GM18868 (cell line): ENCODE measurements around the gene ADM2.

Source experiments
- ATAC-seq: cut with Tn5 transposase; IDR thresholded peaks from one replicate; pipeline ENCODE4 v1.9.1; 2021; ENCODE audit warnings: mild to moderate bottlenecking, moderate library complexity; ENCODE audit not compliant: unreplicated experiment

Gene ADM2

DNA sequence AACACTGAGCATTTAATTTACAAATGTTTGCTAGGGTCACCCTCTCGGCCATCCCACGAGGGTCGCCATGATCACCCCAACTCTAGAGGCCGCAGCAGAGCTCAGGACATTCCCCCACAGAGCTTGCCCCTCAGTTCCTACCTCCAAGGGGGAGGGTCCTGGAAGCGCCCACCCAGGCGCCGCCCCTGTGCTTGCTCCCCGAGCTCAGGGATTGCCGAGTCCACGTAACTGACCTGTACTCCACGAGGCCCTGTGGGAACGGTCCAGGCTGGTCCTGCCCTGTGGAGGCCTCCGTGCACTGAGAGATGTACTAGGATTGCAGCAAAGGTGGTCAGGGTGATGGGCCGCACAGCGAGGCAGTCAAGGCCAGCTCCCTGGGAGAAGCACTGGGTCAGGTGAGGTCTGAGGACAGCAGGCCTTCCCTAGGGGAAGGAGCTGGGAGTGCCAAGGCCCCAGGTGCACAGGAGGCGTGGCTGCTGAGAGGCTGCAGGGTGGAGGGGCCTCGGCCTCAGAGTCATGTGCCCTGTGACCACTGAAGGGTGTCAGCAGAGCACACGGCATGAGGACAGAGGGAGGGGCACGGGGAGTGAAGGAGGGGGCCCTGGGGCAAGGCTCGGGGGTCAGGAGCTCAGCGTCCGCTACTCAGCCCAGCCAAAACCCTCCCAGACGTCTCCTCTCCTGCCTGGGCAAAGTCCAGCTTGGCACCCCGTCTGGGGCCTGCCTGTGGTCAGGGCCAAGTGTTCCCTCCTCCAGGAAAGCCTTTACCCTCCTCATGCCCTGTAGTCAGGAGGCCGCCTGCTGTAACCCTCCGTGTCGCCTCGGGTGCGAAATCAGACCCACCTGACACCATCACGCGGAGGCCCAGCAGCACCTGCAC, 2.9 kb downstream of the ADM2 start:
- ATAC-seq = no peak

DNA sequence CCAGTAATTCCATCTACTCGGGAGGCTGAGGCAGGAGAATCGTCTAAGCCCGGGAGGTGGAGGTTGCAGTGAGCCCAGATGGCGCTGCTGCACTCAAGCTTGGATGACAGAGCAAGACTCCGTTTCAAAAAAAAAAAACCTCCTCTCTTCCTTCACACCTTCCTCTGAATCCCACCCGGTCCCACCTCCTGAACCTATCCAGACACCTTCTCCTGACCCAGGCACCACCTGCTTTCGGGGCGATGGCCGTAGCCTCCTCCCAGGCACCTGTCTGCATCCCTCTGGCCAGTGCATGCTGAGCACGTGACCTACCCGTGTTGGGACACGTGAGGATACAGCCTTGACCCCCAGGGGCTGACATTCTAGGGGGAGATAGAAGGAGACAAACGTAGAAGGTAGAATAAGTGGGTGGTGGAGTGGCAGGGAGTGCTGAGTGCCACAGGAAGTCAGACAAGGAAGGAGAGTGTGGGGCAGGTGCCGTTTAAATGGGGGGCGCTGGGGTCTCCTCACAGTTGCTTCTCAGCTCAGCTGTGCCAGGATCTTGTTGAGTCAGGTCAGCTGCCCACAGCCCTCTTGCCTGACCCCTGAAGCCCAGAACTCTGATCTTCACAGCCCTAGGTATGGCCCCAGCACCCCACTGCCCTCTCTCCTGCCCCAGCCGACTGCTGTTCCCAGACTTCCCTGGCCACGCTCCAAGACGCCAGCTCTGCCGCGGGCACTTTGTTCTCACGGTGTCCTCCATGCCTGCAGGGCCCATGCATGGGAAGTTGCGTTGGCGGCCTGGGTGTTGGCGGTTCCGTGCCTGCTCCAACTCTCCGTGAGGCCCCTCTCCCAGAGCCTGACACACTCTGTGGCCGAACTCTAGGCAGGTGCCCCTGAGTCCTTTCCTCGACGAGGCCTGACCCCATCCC, 4.1 kb downstream of the ADM2 start:
- ATAC-seq = no peak

DNA sequence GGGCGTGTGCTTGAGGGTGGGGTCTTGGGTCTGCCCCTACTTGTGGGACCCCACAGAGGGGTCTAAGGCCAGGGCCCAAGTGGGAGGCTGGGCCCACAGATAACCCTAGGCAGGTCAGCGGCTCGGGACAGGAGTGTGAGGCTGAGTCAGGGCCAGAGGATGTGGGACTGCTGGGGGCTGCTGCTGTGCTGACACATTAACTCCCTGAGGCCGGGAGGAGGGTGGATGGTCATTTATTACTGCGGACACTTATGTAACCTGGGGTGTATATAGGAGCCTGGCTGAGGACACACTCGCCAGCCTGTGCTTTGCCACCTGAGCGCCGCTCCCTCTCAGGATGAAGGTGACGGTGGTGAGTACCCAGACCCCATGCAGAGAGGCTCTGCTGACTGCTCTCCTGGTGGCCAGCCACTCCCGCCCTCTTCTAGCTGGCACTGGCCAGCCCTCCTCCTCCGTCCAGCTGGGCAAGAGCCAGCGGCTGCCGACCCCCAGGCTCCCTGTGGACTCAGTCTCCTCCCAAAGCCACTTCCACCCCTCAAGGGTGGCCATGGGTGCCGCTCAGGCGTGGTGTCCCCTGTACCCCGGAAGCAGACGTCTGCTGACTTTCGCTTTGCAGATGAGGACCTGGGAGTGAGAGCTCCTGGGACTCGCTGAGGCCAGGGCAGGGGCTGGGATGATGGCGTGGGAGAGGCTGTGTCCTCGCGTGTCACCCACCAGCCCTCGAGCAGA, 5.4 kb downstream of the ADM2 start, which contains the start of gene MIOX:
MIOX (plus strand) TSS at position 299 of the 729 bp plus-strand sequence; CDS start at position 338, 39 bp downstream.
- no peak for ATAC-seq

DNA sequence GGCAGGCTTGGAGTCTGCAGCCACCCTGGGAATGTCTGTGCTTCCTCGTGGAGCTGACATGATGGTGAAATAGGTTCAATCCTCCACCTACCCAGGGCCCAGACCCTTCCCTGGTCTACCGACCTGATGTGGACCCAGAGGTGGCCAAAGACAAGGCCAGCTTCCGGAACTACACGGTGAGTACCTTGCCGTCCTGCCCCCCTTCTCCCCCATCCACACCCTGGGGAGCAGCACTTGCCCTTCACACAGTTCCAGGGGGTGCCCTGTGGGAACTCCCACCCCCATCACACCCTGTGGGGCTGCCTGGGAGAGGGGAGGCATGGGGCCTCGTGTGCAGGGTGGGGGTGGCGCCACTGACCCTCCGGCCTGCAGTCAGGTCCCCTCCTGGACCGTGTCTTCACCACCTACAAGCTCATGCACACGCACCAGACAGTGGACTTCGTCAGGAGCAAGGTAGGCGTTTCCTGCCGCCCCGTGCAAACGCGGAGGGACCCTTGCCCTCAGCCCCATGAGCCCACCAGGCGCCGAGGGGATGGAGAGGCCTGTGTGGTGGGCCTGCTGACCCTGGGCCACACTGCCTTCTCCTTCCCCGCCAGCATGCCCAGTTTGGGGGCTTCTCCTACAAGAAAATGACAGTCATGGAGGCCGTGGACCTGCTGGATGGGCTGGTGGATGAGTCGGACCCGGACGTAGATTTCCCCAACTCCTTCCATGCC, 6.1 kb downstream of the ADM2 start:
- no peak for ATAC-seq

DNA sequence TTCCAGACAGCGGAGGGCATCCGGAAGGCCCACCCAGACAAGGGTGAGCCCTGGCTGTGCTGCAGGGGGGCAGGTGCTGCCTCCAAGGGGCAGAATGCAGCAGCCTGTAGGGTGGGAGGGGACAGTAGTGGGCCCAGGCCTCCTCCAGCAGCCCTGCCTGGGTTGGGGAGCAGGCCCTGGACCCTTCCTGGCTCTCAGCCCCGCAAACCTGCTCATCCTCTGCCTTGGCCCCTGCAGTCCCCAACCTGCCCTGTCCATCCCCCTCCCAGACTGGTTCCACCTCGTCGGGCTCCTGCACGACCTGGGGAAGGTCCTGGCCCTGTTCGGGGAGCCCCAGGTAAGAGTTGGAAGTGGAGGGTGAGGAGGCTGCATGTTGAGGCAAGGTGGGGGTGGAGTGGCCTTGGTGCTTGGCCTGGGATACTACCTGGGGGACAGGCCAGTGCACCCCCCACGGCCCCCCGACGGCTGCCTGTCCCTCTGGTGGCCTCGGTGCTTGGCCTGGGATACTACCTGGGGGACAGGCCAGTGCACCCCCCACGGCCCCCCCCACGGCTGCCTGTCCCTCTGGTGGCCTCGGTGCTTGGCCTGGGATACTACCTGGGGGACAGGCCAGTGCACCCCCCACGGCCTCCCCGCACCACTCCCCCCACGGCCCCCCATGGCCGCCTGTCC, 6.8 kb downstream of the ADM2 start:
- ATAC-seq = no peak

DNA sequence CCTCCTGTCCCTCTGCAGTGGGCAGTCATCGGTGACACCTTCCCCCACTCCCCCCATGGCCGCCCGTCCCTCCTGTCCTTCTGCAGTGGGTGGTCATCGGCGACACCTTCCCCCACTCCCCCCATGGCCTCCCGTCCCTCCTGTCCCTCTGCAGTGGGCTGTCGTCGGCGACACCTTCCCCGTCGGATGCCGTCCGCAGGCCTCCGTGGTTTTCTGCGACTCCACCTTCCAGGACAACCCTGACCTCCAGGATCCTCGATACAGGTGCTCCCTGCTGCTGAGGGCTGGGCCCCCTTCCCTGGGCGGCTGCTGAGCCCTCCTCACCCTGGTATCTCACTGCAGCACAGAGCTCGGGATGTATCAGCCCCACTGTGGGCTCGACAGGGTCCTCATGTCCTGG, 7.5 kb downstream of the ADM2 start:
- no peak for ATAC-seq

DNA sequence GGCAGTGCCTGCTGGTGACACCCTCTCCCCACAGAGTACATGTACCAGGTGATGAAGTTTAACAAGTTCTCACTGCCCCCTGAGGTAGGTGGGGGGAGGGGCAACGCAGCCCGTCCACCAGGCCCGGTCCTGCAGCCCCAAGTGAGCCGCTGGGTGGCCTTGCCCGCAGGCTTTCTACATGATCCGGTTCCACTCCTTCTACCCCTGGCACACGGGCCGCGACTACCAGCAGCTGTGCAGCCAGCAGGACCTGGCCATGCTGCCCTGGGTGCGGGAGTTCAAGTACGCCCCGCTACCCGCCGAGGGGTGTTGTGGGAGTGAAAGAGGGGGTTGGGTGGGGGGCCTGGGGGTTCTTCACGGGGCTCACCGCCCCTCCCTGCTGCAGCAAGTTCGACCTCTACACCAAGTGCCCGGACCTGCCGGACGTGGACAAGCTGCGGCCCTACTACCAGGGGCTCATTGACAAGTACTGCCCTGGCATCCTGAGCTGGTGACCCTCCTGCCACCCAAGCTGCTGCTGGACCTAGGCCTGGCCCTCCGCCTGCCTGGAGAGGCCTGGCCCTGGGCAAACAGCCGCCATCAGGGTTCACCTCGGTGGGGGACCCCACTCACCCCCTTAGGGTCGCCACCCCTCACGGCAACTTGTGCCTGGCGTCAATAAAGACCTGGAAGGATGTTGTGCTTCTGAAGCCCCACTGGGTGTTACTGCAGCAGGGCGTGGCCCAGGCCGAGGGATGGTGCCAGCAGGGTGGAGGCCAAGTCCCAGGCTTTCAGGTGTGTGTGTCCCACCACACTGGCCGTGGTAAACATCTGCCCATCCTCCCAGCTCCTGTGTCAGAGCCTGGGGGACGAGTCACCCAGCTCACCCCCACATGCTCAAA, 8.3 kb downstream of the ADM2 start:
- ATAC-seq = no peak

DNA sequence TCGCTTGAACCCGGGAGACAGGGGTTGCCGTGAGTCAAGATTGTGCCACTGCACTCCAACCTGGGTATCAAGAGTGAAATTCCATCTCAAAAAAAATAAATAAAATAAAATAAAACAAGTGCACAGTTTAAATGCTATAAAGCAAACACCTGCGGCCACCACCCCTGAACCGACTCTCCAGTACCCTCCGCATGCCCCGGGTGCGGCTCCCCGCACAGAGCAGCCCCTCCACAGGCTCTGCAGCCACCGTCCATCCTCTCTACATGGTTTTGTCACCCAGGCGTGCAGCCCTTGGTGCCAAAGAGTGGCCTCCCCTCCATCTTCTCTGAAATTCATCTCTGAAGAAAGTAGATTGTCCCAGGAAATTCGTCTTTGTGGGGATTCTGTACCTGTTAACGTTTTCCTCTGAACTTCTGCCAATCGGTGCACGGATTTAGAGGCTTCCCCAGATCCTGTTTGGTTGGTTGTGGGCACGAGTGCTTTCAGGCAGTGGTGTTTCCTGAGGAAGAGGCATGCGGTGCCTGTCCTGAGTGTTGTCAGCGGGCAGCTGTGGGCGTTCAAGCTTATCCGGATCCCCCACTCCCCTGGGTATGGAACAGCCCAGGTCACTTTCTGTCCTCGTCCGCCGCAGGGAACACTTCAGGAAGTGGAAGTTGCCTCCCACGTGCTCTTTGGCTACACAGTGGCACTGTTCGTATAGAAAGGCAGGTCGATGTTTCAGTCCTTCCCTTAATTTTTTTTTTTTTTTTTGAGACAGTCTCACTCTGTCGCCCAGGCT, 9.4 kb downstream of the ADM2 start:
- ATAC-seq = no peak

DNA sequence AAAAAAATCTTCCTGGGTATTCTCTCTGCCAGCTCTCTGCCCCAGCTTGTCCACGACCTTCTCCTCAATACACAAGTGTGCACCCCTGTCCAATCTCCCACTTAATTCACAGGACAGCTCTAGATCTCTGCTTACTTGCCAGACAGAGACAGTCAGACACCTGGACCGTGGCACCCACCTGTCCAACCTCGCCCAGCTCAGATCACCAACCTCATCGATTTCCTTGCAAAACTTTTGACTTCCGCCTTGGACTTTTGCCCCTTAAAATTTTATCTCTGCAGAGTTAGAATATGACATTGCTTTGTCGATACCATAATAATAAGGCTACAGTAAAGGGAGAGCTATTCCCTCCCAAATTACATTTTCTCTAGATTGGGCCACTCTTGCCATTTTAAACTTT, 15.8 kb downstream of the ADM2 start:
- no peak for ATAC-seq

DNA sequence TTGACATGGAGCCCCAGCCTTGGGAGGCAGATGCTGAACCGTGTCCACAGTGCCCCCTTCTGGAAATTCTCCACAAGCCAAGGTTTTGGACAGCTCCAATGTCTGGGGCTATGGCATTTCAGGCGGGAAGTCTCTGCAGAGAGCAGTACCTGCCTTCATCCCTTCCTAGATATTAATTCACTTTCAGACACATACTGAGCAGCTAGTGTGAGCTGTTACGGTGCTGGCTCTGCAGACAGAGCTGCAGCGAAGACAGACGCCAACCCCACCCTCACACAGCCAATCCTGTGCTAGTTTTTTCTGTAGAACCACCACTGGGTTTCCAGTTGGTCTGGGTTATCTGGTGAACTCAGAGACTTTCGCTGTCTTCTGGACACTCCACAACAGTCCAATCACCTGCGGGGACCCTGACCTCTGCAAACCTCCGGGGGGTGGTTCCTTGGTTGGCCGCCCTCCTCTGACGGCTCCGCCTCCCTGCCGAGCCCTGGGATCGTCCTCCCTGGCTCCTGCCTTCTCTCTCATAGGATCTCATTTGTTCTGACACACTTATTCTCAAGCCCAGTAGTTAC, 17.1 kb downstream of the ADM2 start:
- no peak for ATAC-seq

DNA sequence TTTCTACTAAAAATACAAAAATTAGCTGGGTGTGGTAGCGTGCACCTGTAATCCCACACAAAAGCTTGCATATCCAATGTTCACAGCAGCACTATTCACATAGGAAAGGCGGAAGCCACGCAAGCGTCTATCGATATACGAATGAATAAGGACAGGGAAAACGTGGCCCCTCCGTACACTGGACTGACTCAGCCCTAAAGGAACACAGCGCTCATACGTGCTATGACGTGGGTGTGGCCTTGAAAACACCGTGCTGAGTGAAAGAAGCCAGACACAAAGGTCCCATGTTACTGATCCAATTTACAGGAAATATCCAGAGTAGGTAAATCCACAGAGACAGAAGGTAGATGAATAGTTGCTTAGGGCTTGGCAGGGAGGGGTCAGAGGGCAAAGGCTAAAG, 19.1 kb downstream of the ADM2 start:
- no peak for ATAC-seq

DNA sequence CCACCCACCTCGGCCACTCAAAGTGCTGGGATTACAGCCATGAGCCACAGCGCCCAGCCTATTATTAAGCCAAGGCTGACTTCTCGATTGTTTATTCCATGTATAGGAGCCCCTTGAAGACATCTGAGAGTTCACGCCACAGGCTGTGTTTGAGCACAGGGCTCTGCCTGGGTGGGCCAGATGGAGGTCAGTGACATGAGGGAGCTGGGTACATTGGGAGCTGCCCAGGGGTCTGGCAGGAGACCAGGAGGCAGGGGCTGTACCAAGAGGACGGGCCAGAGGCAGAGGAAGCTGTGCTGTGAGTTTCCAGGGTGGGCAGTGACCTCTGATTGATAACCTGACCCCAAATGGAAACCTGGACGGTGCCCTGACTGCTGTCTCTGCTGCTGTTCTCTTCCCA, 20.8 kb downstream of the ADM2 start:
- no peak for ATAC-seq

DNA sequence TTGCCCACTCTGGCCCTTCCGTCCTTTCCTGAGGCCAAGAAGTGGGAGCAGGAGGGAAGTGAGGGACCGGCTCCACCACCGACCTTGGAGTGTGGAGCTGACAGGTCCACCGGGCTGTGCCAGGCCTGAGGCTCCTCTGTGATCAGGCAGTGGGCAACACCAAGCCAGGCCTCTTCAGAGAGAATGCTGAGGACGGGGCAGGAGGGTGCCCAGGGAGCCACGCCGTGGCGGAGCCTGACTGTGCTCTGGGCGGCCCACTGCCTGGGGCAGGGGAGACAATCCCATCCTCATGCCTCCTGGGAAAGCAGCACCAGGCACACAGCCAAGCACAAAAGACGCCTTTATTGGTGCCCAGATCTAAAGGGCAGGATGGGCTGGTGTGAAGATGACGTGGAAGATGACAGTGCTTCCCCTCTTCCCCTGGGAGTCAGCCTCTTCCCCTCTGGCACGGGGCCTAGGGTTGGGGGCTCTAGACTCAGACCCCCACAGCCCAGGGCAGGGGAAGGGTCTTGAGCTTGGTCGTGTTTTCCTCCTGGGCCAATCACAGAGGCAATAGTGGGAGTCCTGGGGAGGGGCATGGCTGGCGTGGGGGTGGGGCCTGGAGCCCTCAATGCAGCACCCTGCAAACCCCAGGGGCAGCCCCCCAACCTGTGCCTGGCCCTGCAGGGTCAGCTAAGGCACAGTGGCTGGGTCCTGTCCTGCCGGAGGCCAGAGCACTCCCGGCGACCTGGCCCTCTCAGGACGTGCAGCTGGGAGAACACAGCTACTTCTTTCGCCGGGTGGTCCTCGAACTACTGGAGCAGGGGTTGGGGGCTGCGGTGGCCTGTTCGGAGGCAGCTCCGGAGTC, 21.5 kb downstream of the ADM2 start:
- ATAC-seq = no peak

DNA sequence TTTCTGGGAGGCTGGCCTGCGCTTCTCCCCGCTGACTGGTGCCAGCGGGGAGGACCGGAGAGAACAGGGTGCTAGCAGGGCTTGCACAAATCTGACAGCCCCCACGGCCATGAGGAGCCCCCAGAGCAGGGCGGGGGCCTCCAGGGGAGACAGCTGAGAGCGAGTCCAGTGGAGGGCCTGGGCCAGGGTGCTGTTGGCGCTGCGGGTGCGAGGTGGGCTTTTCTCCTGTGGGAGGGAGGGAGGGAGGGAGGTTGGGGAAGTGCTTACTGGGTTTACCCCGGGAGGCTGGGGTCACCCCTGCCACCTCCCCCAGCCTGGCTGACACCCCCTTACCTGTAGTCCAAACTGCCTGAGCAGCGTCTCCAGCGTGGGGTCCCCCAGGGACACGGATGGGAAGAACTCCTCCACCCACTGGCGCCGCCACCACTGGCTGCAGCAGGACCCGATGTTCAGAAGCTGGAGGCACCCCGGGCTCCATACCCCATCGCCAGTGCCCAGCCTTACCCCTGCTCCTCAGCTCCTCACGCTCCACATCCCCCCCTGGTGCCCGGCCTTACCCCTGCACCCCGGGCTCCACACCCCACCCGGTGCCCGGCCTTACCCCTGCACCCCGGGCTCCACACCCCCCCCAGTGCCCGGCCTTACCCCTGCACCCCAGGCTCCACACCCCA, 22.3 kb downstream of the ADM2 start:
- ATAC-seq = no peak

DNA sequence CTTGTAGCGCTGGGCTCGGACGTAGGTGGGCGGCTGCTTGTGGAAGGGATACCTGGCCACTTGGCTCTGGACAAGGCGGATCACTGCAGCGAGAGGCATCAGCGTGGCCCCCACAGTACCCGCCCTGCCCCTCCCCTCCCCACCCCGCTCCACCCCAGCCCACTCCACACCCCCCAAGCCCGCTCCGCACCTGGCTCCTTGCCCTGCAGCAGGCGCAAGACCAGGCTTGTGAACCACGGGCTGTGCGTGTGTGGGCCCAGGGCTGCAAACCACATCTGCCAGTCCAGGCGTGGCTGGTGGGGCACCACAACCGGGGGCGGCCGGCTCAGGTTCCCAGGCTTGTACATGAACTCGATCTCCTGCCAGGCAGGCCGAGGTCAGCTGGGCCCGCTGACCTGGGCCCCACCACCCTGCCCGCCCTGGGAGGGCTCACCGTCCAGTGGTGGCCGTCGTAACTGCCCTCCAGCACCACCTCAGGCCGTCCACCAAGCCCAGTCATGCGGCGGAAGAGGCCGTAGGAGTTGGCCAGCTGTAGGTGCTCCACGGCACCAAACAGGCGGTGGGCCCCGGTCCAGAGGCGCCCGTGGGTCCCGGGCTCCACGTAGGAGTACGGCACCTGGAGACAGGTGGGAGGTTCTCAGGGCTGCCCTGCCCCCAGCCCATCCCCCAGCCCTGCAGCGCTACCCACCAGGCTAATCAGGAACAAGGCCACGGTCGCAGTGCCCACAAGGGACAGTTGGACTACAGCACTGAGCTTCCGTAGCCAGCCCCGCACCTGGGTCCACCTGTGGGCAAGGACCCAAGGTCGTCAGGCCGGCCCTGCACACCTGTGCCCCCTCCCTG, 23.2 kb downstream of the ADM2 start:
- ATAC-seq = no peak
